Umbilical cord (tissue), 2 donors: ENCODE results near the gene GFRA3. TPM values are rescaled to one million over a fixed set of nuclear protein-coding genes. Genes with fewer than 3 reads are reported as not detected.
"Not testable (repeated sequence)": the region's sequence is repeated elsewhere in the genome, so short reads cannot be mapped to it uniquely, and the experiment has no call there.

Source experiments
- DNase-seq: peaks from one replicate; pipeline ENCODE4 v3.0.0-alpha.2; 2015; ENCODE audit warnings: low spot score
- total RNA-seq: library from RNA; depleted of rRNA; stranded (reverse); fragments of >200 nt; gene quantifications from one replicate; pipeline ENCODE4 v1.2.3, GENCODE V29; 2014; ENCODE audit warnings: low replicate concordance; ENCODE audit not compliant: insufficient read depth

Gene GFRA3, protein sequence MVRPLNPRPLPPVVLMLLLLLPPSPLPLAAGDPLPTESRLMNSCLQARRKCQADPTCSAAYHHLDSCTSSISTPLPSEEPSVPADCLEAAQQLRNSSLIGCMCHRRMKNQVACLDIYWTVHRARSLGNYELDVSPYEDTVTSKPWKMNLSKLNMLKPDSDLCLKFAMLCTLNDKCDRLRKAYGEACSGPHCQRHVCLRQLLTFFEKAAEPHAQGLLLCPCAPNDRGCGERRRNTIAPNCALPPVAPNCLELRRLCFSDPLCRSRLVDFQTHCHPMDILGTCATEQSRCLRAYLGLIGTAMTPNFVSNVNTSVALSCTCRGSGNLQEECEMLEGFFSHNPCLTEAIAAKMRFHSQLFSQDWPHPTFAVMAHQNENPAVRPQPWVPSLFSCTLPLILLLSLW
- 0.96 TPM for total RNA-seq

GRCh38 chr5:138274189-138274853 lies at the start of gene GFRA3:
TSS of gene GFRA3 (minus strand) at chr5:138274621. CDS start at chr5:138274424, 197 bp downstream.
- no peak for DNase-seq

- DNase-seq = not testable (repeated sequence)
Measured at GRCh38 chr5:138318211-138318610, 43.8 kb upstream of the GFRA3 start.

DNA sequence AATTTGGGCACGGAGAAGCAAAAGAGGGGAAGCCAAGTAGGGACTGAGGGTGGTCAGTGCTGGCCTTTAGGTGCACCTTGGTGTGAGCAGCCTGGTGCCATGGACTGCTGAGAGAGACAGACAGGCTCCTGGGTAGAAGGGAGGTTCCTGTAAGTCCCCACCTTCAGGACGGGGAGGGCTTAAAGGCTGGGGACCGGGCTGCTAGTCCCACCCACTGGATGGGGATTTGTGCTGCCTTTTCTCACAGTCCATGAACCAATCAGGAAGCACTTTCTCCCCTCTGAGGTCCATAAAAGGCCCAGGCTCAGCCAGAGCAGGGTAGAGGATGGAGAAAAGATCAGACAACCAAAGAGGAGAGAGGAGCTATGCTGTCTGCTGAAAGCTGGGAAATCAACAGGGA lies 41.9 kb upstream of the GFRA3 start:
- no peak for DNase-seq

GRCh38 chr5:138315751-138316278 lies 41.4 kb upstream of the GFRA3 start:
- no peak for DNase-seq

- peak; percentile 10 for DNase-seq
Measured at GRCh38 chr5:138305797-138306196, 31.4 kb upstream of the GFRA3 start.

- DNase-seq = no peak
Measured at GRCh38 chr5:138303372-138303771, 29.0 kb upstream of the GFRA3 start.

- no peak for DNase-seq
Measured at GRCh38 chr5:138289296-138289695, 14.9 kb upstream of the GFRA3 start.

GRCh38 chr5:138287246-138287645 lies 12.8 kb upstream of the GFRA3 start:
- no peak for DNase-seq

DNA sequence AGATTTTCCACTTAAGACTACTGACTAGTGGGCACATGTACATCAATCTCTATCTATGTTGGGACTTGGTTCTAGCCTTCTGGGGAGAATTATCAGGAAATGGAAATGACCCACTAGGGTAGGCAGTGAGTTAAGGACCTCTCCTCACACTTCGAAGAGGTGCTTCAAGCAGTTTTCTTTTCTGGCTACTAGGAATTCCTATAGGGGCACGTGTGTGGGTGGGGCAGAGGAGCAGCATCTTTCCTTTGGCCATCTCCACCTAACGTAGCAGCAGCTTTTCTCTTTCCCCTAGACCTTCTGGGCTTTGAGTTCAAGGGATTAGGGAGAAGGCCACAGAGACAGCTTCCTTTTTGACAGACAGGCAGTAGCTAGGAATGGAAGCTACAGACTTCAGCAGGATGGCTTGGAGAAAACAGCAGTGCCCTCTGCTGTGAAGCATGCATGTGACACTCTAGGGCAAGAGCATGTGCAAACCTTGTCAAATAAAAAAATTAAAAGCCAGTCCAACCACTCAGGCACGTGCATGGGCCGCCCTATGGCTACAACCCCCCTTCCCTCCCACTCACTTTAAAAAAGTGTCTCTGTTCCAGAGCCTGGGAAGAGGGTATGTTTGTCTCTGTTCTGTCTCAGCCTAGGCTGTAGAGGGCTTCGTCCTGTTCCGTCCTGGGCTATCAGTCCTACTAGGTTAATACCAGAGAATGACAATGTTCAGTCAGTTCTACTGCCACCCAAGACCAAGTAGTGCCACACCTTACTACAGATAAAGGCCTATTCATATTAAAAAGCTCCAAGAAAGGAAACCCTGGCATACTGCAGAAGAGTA lies 8.7 kb upstream of the GFRA3 start:
- peak; percentile 68 for DNase-seq

- DNase-seq = no peak
Measured at GRCh38 chr5:138280915-138281314, 6.5 kb upstream of the GFRA3 start.

GRCh38 chr5:138276402-138277054 lies 2.1 kb upstream of the GFRA3 start:
- no peak for DNase-seq

DNA sequence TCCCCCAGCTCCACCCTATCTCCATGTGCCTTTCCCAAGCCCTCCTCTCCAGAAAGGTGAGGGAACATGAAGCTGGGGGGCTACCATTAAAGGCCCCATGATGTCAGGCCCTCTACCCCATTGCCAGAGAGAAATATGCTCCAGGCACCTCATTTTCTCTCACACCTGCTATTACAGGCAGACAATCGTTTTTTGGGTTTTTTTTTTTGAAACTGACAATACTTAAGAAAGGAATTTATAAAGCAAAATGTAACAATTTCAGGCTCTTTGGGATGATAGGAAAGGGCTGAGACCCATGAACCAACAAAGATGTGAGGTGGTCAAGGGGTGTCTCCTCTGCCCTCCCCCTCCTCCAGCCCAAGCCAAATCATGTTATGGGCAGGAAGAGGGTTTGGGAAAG lies 1.5 kb upstream of the GFRA3 start:
- DNase-seq = no peak

DNA sequence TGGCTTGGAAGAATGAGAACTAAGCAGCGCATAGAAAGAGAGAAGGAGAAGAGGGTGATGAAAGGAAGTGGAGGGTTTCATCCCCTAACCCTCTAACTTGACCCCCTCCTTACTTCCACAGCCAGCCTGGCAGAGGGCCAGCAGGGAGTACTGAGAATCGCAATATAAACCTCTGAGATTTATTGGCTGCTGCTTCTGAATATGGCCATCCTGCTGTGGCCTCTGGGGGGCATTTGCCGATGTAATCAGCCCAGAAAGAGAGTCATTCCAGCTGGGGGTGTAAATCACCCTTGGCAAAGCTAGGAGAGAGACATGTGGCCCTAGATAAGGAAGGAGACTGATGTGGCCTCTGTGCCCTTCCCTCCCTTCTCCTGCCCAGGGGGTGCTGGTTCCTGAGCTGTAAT lies 960 bp upstream of the GFRA3 start:
- DNase-seq = peak; percentile 48

- DNase-seq = no peak
Measured at GRCh38 chr5:138273834-138274188, 610 bp downstream of the GFRA3 start.

GRCh38 chr5:138272681-138273080 lies 1.7 kb downstream of the GFRA3 start:
- no peak for DNase-seq

DNA sequence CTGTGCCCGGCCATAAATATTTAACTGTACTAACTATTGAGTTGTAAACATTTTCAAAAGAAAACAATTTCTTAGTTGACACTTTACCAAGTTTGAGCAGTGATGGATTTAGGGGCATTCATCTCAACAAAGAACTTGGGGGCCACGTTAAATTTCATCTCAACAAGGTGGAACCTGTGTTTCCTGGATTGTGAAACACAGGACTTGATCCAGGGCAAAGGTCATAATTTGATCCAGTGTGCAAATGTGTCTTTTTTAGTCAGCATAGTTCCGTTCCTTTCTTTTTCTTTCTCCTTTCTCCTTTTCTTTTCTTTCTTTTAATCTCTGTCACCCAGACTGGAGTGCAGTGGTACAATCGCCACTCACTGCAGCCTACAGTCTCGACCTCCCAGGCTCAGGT lies 3.1 kb downstream of the GFRA3 start:
- DNase-seq = no peak

GRCh38 chr5:138264183-138264582 lies 10.2 kb downstream of the GFRA3 start:
- DNase-seq = no peak

GRCh38 chr5:138263581-138263980 lies 10.8 kb downstream of the GFRA3 start:
- no peak for DNase-seq

- DNase-seq = no peak
Measured at GRCh38 chr5:138258704-138259292, 15.6 kb downstream of the GFRA3 start.

DNA sequence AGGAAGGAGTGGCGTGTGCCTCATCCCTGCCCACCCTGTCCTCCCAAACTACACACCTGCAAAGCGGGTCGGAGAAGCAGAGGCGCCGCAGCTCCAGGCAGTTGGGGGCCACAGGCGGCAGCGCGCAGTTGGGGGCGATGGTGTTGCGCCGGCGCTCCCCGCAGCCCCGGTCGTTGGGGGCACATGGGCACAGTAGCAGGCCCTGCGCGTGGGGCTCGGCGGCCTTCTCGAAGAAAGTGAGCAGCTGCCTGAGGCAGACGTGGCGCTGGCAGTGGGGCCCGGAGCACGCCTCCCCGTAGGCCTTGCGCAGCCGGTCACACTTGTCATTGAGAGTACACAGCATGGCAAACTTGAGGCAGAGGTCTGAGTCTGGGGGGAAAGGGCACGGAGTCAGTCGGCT lies 16.8 kb downstream of the GFRA3 start:
- no peak for DNase-seq

DNA sequence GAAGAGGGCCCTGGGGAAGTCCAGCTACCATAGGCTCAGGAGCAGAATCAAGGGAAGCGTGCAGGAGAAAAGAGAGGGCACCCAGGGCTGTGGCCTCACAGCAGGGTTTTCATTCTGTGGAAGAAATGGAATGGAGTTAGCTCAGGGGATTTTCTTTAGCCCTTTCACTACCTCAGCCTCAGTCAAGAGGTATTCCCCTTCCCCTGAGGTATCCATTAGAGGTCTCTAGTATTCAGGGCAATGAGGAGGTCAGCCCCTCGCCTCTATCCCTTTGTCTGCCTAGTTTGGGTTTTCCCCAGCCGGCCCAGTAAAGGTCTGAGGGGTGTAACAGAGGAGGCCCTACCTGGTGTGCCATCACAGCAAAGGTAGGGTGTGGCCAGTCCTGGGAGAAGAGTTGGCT lies 21.5 kb downstream of the GFRA3 start:
- no peak for DNase-seq
